Mesodermal cell (in vitro differentiated cells): ENCODE measurements around the gene HOGA1.

Experiments used
- H3K27ac ChIP-seq: 2 replicates; pipeline ENCODE4 v1.7.0; 2013; ENCODE audit warnings: mild to moderate bottlenecking, low read depth, low read length, moderate library complexity; ENCODE audit not compliant: severe bottlenecking
- H3K36me3 ChIP-seq: 2 replicates; pipeline ENCODE4 v1.7.1; 2013; ENCODE audit warnings: mild to moderate bottlenecking, low read length, moderate library complexity; ENCODE audit not compliant: control insufficient read depth, insufficient read depth
- H3K4me1 ChIP-seq: one replicate; pipeline ENCODE4 v1.7.1; 2013; ENCODE audit warnings: mild to moderate bottlenecking, low read length; ENCODE audit not compliant: insufficient read depth, control insufficient read depth, poor library complexity, severe bottlenecking
- H3K4me3 ChIP-seq: 2 replicates; pipeline ENCODE4 v1.7.0; 2013; ENCODE audit warnings: low read length, control low read depth, mild to moderate bottlenecking; ENCODE audit not compliant: insufficient read depth, poor library complexity, severe bottlenecking; ENCODE audit errors: extremely low read depth
- H3K9me3 ChIP-seq: 2 replicates; pipeline ENCODE4 v1.7.1; 2013; ENCODE audit warnings: mild to moderate bottlenecking, low read length, moderate library complexity; ENCODE audit not compliant: control insufficient read depth
- WGBS, 2 experiments: methylation state at CpG; one replicate each; pipeline ENCODE4 v1.1.5; 2013; ENCODE audit warnings: missing lambda C conversion rate in 2 of 2; ENCODE audit not compliant: insufficient coverage in 2 of 2; 5-methylcytosine and 5-hydroxymethylcytosine counted together

Gene HOGA1

DNA sequence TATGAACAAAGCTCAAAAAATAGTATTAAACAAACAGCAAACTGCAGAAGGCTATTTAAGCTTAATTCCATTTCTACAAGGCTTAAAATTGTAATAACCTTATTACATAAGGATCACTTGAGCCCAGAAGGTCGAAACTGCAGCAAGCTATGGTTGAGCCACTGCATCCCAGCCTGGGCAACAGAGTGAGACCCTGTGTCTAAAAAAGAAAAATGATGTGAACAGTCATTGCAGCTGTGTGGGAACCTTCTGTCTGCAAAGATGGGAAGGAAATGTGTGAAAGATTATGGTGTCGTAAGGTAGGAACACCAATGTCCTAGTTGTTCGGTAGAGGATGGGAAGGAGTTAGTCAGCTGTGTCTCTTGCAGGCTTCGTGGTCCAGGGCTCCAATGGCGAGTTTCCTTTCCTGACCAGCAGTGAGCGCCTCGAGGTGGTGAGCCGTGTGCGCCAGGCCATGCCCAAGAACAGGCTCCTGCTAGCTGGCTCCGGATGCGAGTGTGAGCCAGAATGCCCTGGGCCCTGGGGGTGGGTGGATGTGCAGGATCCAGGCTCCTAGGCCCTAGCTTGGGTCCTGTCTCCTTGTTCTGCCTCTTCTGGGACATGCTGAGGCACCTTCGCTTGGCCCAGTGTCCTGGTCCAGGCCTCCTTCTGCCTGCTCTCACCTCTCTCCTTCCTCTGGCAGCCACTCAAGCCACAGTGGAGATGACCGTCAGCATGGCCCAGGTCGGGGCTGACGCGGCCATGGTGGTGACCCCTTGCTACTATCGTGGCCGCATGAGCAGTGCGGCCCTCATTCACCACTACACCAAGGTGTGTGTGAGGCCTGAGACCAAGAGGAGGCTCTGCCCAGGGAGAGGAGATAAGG, 14.4 kb downstream of the HOGA1 start:
- Histone ChIP-seq H3K4me3 (no peak overlapping the region), H3K9me3 (no peaks in the 10 kb centered on the region), H3K36me3 (no peaks in the 10 kb centered on the region), H3K27ac (no peak overlapping the region), H3K4me1 (peaks cover 29% of the 10 kb centered on the region)
- 94 to 97% methylated on average over 14 of the region's 19 CpGs for WGBS, 2 experiments

DNA sequence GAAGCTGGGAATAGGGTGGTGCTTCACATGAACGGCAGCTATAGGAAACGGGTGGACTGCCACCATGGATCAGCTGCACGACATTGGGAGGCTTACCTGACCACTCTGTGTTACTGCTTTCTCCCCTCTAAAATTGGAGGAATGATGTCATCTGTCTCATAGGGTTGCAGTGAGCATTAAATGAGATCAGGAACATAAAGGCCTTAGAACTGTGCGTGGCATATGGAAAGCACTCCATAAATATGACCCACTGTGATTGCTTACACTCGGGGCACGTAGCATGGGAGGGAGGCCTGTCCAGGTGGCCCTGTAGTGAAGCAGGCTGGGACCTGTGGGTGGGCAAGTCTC, 15.1 kb downstream of the HOGA1 start:
- no peaks in the 10 kb centered on the region for H3K9me3 ChIP-seq
- peaks cover 29% of the 10 kb centered on the region for H3K4me1 ChIP-seq
- no peaks in the 10 kb centered on the region for H3K36me3 ChIP-seq
- 95 to 100% methylated on average over 5 to 6 of the region's 6 CpGs for WGBS, 2 experiments
- H3K27ac ChIP-seq, result no peak overlapping the region
- H3K4me3 ChIP-seq, result no peak overlapping the region

DNA sequence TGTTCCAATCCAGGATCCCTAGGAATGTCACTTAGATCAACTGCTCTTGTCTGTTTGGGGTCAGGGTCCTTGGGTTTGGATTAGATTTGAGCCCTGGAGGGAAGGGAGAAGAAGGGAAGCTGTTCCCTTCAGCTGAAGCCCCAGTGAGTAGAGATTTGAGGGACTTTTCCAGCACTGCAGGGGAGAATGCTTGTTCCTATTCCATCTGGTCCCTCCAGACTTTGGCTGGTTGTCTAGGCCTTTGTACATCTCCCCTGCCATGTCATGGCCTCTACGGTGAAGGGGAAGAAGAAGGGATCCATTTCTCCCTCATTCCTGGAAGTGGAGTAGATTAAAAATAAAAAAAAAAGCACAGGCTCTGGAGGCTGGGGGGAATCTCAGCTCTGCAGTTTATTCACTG, 16.4 kb downstream of the HOGA1 start:
- Histone ChIP-seq H3K4me1 (peaks cover 28% of the 10 kb centered on the region), H3K9me3 (no peaks in the 10 kb centered on the region), H3K36me3 (no peaks in the 10 kb centered on the region), H3K27ac (no peak overlapping the region), H3K4me3 (no peak overlapping the region)
- WGBS, 2 experiments, result 100% methylated on average over 1 of the region's 1 CpG; no CpG with 5 or more reads in 1 of the 2 experiments

DNA sequence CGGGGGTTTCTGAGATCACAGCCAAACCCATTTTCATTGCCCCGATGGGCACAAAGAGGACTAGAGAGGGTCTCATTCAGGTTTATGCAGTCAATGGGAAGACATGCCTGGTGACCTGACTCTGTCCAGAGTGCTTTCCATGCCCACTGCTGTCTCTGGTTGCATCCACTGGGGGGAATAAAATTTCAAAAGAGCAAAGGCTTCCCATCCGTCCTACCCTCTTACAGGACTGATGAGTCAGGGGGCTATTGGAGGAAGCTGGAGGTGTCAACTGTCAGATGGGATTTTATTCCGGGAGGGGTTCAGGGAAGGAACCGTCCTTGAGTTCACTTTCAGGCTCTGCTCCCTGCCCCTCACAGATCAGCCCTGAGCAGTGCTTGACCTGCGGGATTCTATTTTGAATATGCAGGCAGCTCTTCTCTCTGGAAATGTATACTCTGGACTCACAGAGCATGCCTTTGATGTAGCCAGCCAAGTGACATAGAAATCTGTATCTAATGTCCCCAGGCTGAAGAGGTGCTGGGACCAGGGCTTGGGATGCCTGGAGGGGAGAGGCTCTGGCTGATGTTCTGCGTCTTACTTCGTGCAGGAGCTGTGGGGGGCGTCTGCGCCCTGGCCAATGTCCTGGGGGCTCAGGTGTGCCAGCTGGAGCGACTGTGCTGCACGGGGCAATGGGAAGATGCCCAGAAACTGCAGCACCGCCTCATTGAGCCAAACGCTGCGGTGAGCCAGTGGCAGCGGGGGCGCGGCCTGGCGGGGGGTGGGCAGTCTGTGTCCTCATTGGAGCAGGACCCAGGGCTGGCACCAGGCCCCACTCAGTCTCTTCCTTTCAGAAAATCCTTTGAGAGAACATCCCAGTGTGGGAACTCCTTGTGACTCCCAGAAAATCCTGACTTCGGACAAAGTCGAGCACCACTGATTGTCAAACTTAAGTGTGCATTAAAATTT, 17.4 kb downstream of the HOGA1 start:
- H3K9me3 ChIP-seq, result no peaks in the 10 kb centered on the region
- peaks cover 18% of the 10 kb centered on the region for H3K4me1 ChIP-seq
- H3K4me3 ChIP-seq, result no peak overlapping the region
- no peaks in the 10 kb centered on the region for H3K36me3 ChIP-seq
- 86% methylated on average over 14 to 16 of the region's 21 CpGs for WGBS, 2 experiments
- H3K27ac ChIP-seq, result no peak overlapping the region

DNA sequence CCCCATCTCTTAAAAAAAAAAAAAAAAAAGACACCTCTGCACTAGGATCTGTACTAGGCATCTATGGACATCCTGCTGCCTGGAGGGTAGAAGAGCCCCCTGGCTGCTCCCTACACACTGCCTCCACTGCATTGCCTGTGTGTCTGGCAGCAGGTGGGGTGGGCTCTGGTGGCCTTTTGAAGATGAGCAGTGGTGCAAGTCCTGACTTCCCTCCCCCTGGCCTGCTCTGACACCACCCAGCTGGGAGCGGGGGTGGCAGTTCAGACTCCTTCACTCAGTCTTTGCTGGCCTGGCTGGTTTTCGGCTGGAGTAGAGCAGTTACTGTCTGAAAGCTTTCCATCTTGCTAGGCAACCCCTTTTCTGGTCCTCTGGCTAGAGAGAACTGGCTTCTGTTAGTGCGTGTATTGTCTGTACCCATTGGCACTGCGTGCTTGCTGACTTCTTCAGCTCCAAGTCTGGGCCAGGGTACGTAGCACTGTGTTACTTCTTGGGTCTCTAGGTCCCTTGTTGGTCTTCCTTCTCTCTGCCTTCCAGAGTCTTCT, 23.0 kb downstream of the HOGA1 start:
- peaks cover 5% of the 10 kb centered on the region for H3K4me1 ChIP-seq
- H3K27ac ChIP-seq, result no peak overlapping the region
- WGBS, 2 experiments, result 86 to 91% methylated on average over 5 of the region's 5 CpGs
- no peaks in the 10 kb centered on the region for H3K9me3 ChIP-seq
- H3K4me3 ChIP-seq, result no peak overlapping the region
- no peaks in the 10 kb centered on the region for H3K36me3 ChIP-seq

DNA sequence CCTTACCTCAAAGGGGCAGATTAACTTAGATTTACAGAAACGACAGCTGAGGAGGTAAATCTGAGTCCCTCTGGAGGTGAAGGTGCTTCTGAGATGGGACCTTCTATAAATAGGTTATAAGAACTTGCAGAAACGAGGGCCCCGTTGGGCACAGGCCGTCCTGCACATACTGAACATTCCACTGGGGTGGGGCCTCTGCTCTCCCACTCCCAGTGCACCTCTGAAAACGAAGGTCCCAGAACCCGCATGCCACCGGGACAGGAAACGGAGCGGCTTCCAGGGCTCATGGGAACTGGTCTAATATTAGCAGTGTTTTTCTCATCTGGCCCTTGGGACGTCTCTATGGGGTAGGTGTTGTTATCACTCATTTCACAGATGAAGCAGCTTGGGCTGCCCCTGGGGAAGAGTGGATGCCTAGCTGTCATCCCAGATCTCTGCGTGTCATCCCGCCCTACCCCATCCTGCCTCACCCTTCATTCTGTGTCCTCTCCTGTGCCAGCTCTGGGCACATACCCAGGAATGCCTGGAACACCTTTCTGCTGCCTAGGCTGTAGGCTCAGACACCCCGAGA, 24.9 kb downstream of the HOGA1 start:
- Histone ChIP-seq H3K4me1 (peaks cover 5% of the 10 kb centered on the region), H3K27ac (no peak overlapping the region), H3K9me3 (no peaks in the 10 kb centered on the region), H3K4me3 (no peak overlapping the region), H3K36me3 (no peaks in the 10 kb centered on the region)
- 92% methylated on average over 11 to 12 of the region's 13 CpGs for WGBS, 2 experiments

DNA sequence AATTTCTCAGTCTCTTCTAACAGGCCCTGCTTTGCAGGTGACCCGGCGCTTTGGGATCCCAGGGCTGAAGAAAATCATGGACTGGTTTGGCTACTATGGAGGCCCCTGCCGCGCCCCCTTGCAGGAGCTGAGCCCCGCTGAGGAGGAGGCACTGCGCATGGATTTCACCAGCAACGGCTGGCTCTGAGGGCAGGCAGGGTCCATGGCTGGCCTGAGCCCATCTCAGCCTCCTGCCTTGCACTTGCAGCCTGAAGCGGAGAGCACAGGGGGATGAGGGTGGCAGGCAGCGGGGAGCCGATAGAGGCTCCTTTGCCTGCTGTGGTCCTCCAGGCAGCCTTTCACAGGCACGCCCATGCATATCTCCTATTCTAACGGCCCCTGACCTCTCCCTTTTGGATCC, 27.3 kb downstream of the HOGA1 start:
- Histone ChIP-seq H3K4me3 (no peak overlapping the region), H3K4me1 (peaks cover 5% of the 10 kb centered on the region), H3K36me3 (peaks cover 5% of the 10 kb centered on the region), H3K27ac (no peak overlapping the region), H3K9me3 (no peaks in the 10 kb centered on the region)
- WGBS, 2 experiments, result 86 to 89% methylated on average over 10 of the region's 12 CpGs

DNA sequence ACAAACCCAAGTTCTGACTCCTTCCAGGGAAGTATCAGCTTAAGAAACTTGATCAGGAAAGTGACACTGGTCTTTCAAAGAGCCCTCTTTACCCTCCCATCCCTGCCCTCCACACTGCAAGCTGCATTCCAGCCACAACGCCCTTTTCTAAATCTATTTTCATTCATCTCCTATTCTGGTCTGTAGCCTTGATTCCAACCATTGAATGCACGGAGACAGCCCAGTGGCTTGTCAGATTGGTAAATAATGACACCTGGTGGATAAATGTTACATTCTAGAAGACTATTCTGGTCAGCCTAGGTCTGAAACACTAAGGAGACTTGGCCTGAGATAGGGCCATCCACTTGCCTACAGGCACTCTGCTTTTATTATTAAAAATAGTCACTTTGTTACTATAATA, 28.2 kb downstream of the HOGA1 start:
- peaks cover 5% of the 10 kb centered on the region for H3K36me3 ChIP-seq
- peaks cover 5% of the 10 kb centered on the region for H3K4me1 ChIP-seq
- H3K27ac ChIP-seq, result no peak overlapping the region
- no peaks in the 10 kb centered on the region for H3K9me3 ChIP-seq
- WGBS, 2 experiments, result 57 to 86% methylated on average over 1 of the region's 2 CpGs
- H3K4me3 ChIP-seq, result no peak overlapping the region

DNA sequence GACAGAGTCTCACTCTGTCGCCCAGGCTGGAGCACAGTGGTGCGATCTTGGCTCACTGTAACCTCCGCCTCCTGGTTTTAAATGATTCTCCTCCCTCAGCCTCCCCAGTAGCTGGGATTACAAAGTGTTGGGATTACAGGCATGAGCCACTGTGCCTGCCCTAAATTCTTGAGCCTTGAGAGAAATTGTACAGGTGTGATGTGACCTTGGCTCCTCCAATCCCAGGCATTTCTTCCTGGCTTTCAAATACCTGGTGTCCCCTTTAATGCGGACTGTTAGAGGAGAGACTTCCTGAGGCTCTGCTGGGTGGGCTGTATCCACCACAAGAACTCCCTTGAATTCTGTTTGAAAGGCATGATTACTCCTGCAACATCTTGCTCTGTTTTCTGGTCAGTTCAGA, 34.1 kb downstream of the HOGA1 start:
- no peaks in the 10 kb centered on the region for H3K4me1 ChIP-seq
- H3K36me3 ChIP-seq, result peaks cover 10% of the 10 kb centered on the region
- no peaks in the 10 kb centered on the region for H3K9me3 ChIP-seq
- H3K27ac ChIP-seq, result no peak overlapping the region
- 100% methylated on average over 1 of the region's 4 CpGs for WGBS, 2 experiments
- no peak overlapping the region for H3K4me3 ChIP-seq

DNA sequence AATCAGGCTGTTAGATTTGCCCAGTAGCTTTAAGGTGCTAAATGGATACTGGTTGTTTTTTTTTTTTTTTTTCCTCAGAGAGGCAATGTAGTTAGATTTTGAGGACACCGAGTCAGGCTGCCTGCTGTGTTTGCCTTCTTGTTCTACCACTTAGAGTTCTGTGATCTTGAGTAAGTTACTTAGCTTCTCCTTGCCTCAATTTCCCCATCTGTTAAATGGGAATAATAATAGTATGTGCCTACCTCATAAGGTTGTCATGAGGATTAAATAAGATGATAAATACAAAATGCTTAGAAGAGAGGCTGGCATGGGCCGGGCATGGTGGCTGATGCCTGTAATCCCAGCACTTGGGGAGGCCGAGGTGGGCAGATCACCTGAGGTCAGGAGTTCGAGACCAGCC, 34.5 kb downstream of the HOGA1 start:
- Histone ChIP-seq H3K9me3 (no peaks in the 10 kb centered on the region), H3K36me3 (peaks cover 10% of the 10 kb centered on the region), H3K27ac (no peak overlapping the region), H3K4me3 (no peak overlapping the region), H3K4me1 (no peaks in the 10 kb centered on the region)
- WGBS, 2 experiments, result 83 to 100% methylated on average over 1 of the region's 4 CpGs
